Ramos (cell line): ENCODE results near the gene ELANE.

Experiments
- in situ Hi-C: fragments of 300-500 bp; cut with MboI; formaldehyde crosslinking; loops from one replicate; pipeline ENCODE4 v1.14.3; 2022; ENCODE audit warnings: low sequenced_read_pairs; ENCODE audit not compliant: unreplicated experiment

Gene ELANE

GRCh38 chr19:858868-859843 is 7.1 kb downstream of the ELANE start, which contains the start of gene CFD:
TSS of gene CFD (plus strand) at chr19:859664. CDS start at chr19:859690, 26 bp downstream.
- in situ Hi-C loops: loop anchor here (5.0 to 10.0 kb wide), 2 partner anchors 63 to 126 kb away; partner anchors contain the start of gene WDR18

- in situ Hi-C loops: no loop called here
Measured at GRCh38 chr19:861141-861755, 9.1 kb downstream of the ELANE start.

- in situ Hi-C loops: no loop called here
Measured at GRCh38 chr19:861756-862580, 9.9 kb downstream of the ELANE start.

- in situ Hi-C loops: no loop called here
Measured at GRCh38 chr19:862581-863314, 10.6 kb downstream of the ELANE start.

- in situ Hi-C loops: no loop called here
Measured at GRCh38 chr19:863315-863620, 11.2 kb downstream of the ELANE start.

- in situ Hi-C loops: no loop called here
Measured at GRCh38 chr19:866769-867300, 14.7 kb downstream of the ELANE start.

GRCh38 chr19:867301-867793 is 15.2 kb downstream of the ELANE start:
- in situ Hi-C loops: no loop called here

- in situ Hi-C loops: no loop called here
Measured at GRCh38 chr19:867855-868457, 15.9 kb downstream of the ELANE start.

- in situ Hi-C loops: no loop called here
Measured at GRCh38 chr19:868458-869244, 16.5 kb downstream of the ELANE start.

GRCh38 chr19:869245-870177 is 17.4 kb downstream of the ELANE start:
- in situ Hi-C loops: no loop called here

GRCh38 chr19:870314-870713 is 18.2 kb downstream of the ELANE start:
- in situ Hi-C loops: no loop called here

GRCh38 chr19:870963-871401 is 18.9 kb downstream of the ELANE start:
- in situ Hi-C loops: no loop called here

GRCh38 chr19:871446-872265 is 19.6 kb downstream of the ELANE start:
- in situ Hi-C loops: no loop called here

- in situ Hi-C loops: no loop called here
Measured at GRCh38 chr19:872266-872951, 20.3 kb downstream of the ELANE start.

GRCh38 chr19:873084-873483 is 21.0 kb downstream of the ELANE start:
- in situ Hi-C loops: no loop called here

GRCh38 chr19:873561-874041 is 21.5 kb downstream of the ELANE start:
- in situ Hi-C loops: no loop called here
